ENCODE results near the gene BEAN1.

The BEAN1 gene

GRCh38 chr16:66421891-66422290 is 5.2 kb upstream of the BEAN1 start:
- no peak for DNase-seq

GRCh38 chr16:66422366-66422765 is 4.7 kb upstream of the BEAN1 start:
- DNase-seq, result no peak

- no peak for DNase-seq
These were observed 3.9 kb upstream of the BEAN1 start for GRCh38 chr16:66423177-66423576.

- DNase-seq, result no peak
These were observed 1.4 kb upstream of the BEAN1 start for GRCh38 chr16:66425651-66426050.

- DNase-seq, result no peak
These were observed 721 bp upstream of the BEAN1 start for GRCh38 chr16:66426112-66427035.

GRCh38 chr16:66427871-66428681 is 981 bp downstream of the BEAN1 start:
- DNase-seq, result no peak

GRCh38 chr16:66428682-66429251 is 1.7 kb downstream of the BEAN1 start:
- DNase-seq, result no peak

- DNase-seq, result no peak
These were observed 2.3 kb downstream of the BEAN1 start for GRCh38 chr16:66429290-66429962.

GRCh38 chr16:66430214-66430613 is 3.1 kb downstream of the BEAN1 start:
- no peak for DNase-seq

- no peak for DNase-seq
These were observed 4.7 kb downstream of the BEAN1 start for GRCh38 chr16:66431760-66432159.

GRCh38 chr16:66432429-66432828 is 5.3 kb downstream of the BEAN1 start:
- no peak for DNase-seq

GRCh38 chr16:66434619-66435430 is 7.7 kb downstream of the BEAN1 start:
- no peak for DNase-seq

GRCh38 chr16:66435896-66436295 is 8.8 kb downstream of the BEAN1 start:
- DNase-seq, result no peak

- DNase-seq, result no peak
These were observed 10.4 kb downstream of the BEAN1 start for GRCh38 chr16:66437391-66437945.

- no peak for DNase-seq
These were observed 11.4 kb downstream of the BEAN1 start for GRCh38 chr16:66438536-66438935.

GRCh38 chr16:66439051-66439730 is 12.1 kb downstream of the BEAN1 start:
- DNase-seq, result no peak

GRCh38 chr16:66440271-66440802 is 13.2 kb downstream of the BEAN1 start:
- no peak for DNase-seq

- DNase-seq, result no peak
These were observed 13.9 kb downstream of the BEAN1 start for GRCh38 chr16:66440970-66441369.

GRCh38 chr16:66441586-66442375 is 14.7 kb downstream of the BEAN1 start:
- DNase-seq, result no peak
